Progenitor cell of endocrine pancreas (in vitro differentiated cells): Measurements from ENCODE around the gene ALKBH6. TPM values are rescaled to one million over a fixed set of nuclear protein-coding genes. Genes with fewer than 3 reads are reported as not detected.

Experiments
- DNase-seq: peaks from one replicate; pipeline ENCODE4 v3.0.0; 2021; ENCODE audit warnings: low spot score; ENCODE audit not compliant: unreplicated experiment
- H3K27ac Mint-ChIP-seq: 2 replicates; pipeline ENCODE4 v1.8.0; 2021; ENCODE audit warnings: mild to moderate bottlenecking, moderate library complexity, mixed read lengths
- H3K27me3 Mint-ChIP-seq: 2 replicates; pipeline ENCODE4 v1.8.0; 2021; ENCODE audit warnings: mixed read lengths
- H3K36me3 Mint-ChIP-seq: 2 replicates; pipeline ENCODE4 v1.8.0; 2022; ENCODE audit warnings: mixed read lengths; ENCODE audit not compliant: insufficient read depth
- H3K4me1 Mint-ChIP-seq: 2 replicates; pipeline ENCODE4 v1.8.0; 2021; ENCODE audit warnings: low read depth, mixed read lengths
- H3K4me3 Mint-ChIP-seq: 2 replicates; pipeline ENCODE4 v1.8.0; 2021; ENCODE audit warnings: low read depth, mild to moderate bottlenecking, moderate library complexity, mixed read lengths
- H3K9me3 Mint-ChIP-seq: 2 replicates; pipeline ENCODE4 v1.8.0; 2021; ENCODE audit warnings: low read depth, mixed read lengths
- CTCF ChIP-seq: fragments of 200-600 bp; sonication (generic); IDR thresholded peaks from one replicate; pipeline ENCODE4 v1.5.0; 2021; ENCODE audit warnings: antibody characterized with exemption, mild to moderate bottlenecking; ENCODE audit not compliant: unreplicated experiment
- total RNA-seq: library from RNA; stranded (reverse); gene quantifications from 2 replicates; pipeline ENCODE4 v1.2.1, GENCODE V29; 2021

ALKBH6 gene
- total RNA-seq, 1 donor from 2014 or later = 36.8 TPM

GRCh38 chr19:35959968-35960320 is 54.1 kb downstream of the ALKBH6 start:
- no peaks in the 10 kb centered on the region for H3K36me3 Mint-ChIP-seq
- DNase-seq = no peak
- no peak for TF ChIP-seq CTCF
- H3K27me3 Mint-ChIP-seq = peaks cover 55% of the 10 kb centered on the region
- H3K27ac Mint-ChIP-seq = no peak overlapping the region
- no peak overlapping the region for H3K4me3 Mint-ChIP-seq
- H3K9me3 Mint-ChIP-seq = no peaks in the 10 kb centered on the region
- H3K4me1 Mint-ChIP-seq = no peaks in the 10 kb centered on the region

Other genes with a start within 250 kb of the ALKBH6 start
- 46.3 and 54.3 TPM in 2 replicates for gene ARHGAP33, start 238.6 kb downstream of the ALKBH6 start, total RNA-seq
- gene PRODH2, start 201.4 kb downstream of the ALKBH6 start, total RNA-seq = 5.3 TPM in 2 replicates
- gene NPHS1, start 161.7 kb downstream of the ALKBH6 start, total RNA-seq = 15.7 and 17.5 TPM in 2 replicates
- gene KIRREL2, start 157.3 kb downstream of the ALKBH6 start, total RNA-seq = 97.5 and 100.0 TPM in 2 replicates
- gene APLP1, start 145.6 kb downstream of the ALKBH6 start, total RNA-seq = 134 and 135 TPM in 2 replicates
- 11.4 and 13.9 TPM in 2 replicates for gene NFKBID, start 113.7 kb downstream of the ALKBH6 start, total RNA-seq
- 1.6 TPM in 1 of 2 replicates, not detected in the other for gene HCST, start 111.7 kb downstream of the ALKBH6 start, total RNA-seq
- not detected in 2 replicates for gene TYROBP, start 105.9 kb downstream of the ALKBH6 start, total RNA-seq
- gene LRFN3, start 77.8 kb downstream of the ALKBH6 start, total RNA-seq = 31.0 and 31.5 TPM in 2 replicates
- gene SDHAF1, start 19.0 kb downstream of the ALKBH6 start, total RNA-seq = 13.3 and 14.4 TPM in 2 replicates
- gene SYNE4, start 5.4 kb downstream of the ALKBH6 start, total RNA-seq = 32.8 and 33.2 TPM in 2 replicates
- 16.2 and 17.9 TPM in 2 replicates for gene CLIP3, start 18.7 kb upstream of the ALKBH6 start, total RNA-seq
- 10.1 and 10.4 TPM in 2 replicates for gene THAP8, start 40.1 kb upstream of the ALKBH6 start, total RNA-seq
- 9.2 and 10.6 TPM in 2 replicates for gene WDR62, start 40.7 kb upstream of the ALKBH6 start, total RNA-seq
- gene OVOL3, start 96.9 kb upstream of the ALKBH6 start, total RNA-seq = 0.47 TPM in 1 of 2 replicates, not detected in the other
- gene POLR2I, start 100.7 kb upstream of the ALKBH6 start, total RNA-seq = 84.8 and 85.8 TPM in 2 replicates
- gene TBCB, start 101.3 kb upstream of the ALKBH6 start, total RNA-seq = 138 and 148 TPM in 2 replicates
- gene CAPNS1, start 125.9 kb upstream of the ALKBH6 start, total RNA-seq = 427 and 435 TPM in 2 replicates
- gene COX7A1, start 138.2 kb upstream of the ALKBH6 start, total RNA-seq = not detected in 2 replicates
- gene ZNF565, start 200.5 kb upstream of the ALKBH6 start, total RNA-seq = 8.2 and 9.0 TPM in 2 replicates
- gene ZNF146, start 200.9 kb upstream of the ALKBH6 start, total RNA-seq = 99.0 and 101 TPM in 2 replicates